SKM-1 treated with dmso at 0.1 percent for 144 hours (cell line): Measurements from ENCODE around the gene DNMBP.
"Not testable (repeated sequence)": the region's sequence is repeated elsewhere in the genome, so short reads cannot be mapped to it uniquely, and the experiment has no call there.

Experiments used
- DNase-seq: peaks from one replicate; lab custom pipeline; 2025; ENCODE audit not compliant: unreplicated experiment; lab: John Stamatoyannopoulos, UW

DNMBP gene

GRCh38 chr10:99953510-99953909, 56.2 kb downstream of the DNMBP start:
- DNase-seq: not testable (repeated sequence)

GRCh38 chr10:99952799-99953198, 56.9 kb downstream of the DNMBP start:
- no peak for DNase-seq

GRCh38 chr10:99946051-99946450, 63.7 kb downstream of the DNMBP start:
- DNase-seq: not testable (repeated sequence)

- no peak for DNase-seq
Measured at GRCh38 chr10:99945263-99945662, 64.5 kb downstream of the DNMBP start.

GRCh38 chr10:99944860-99945259, 64.9 kb downstream of the DNMBP start:
- DNase-seq: no peak

- DNase-seq: no peak
Measured at GRCh38 chr10:99943908-99944307, 65.8 kb downstream of the DNMBP start.

GRCh38 chr10:99941942-99942820, 67.6 kb downstream of the DNMBP start:
- DNase-seq: no peak

GRCh38 chr10:99938563-99938962, 71.2 kb downstream of the DNMBP start:
- DNase-seq: no peak

- no peak for DNase-seq
Measured at GRCh38 chr10:99937630-99938029, 72.1 kb downstream of the DNMBP start.

- DNase-seq: not testable (repeated sequence)
Measured at GRCh38 chr10:99932203-99932957, 77.4 kb downstream of the DNMBP start.

- DNase-seq: no peak
Measured at GRCh38 chr10:99930731-99931550, 78.8 kb downstream of the DNMBP start.

GRCh38 chr10:99929360-99929759, 80.4 kb downstream of the DNMBP start:
- no peak for DNase-seq

GRCh38 chr10:99927721-99928280, 81.9 kb downstream of the DNMBP start:
- DNase-seq: peak; percentile 13

- no peak for DNase-seq
Measured at GRCh38 chr10:99926925-99927720, 82.6 kb downstream of the DNMBP start.

- no peak for DNase-seq
Measured at GRCh38 chr10:99924451-99925255, 85.1 kb downstream of the DNMBP start.

GRCh38 chr10:99921948-99922347, 87.8 kb downstream of the DNMBP start:
- no peak for DNase-seq

GRCh38 chr10:99920901-99921300, 88.8 kb downstream of the DNMBP start:
- no peak for DNase-seq

- DNase-seq: no peak
Measured at GRCh38 chr10:99920486-99920885, 89.3 kb downstream of the DNMBP start.
